Calu3 (cell line): Measurements from ENCODE around the gene PNPLA2. TPM values are rescaled to one million over a fixed set of nuclear protein-coding genes. Genes with fewer than 3 reads are reported as not detected.

ENCODE experiments used
- BruUV-seq: library from RNA; stranded (reverse); fragments of 400-500 nt; replicated peaks from 2 replicates; lab custom pipeline; 2021; lab: Mats Ljungman, UMichigan
- CTCF ChIA-PET: fragments of 300-600 bp; sonication (Branson Sonifier 250); formaldehyde crosslinking; loops from one replicate; lab custom pipeline; 2022; ENCODE audit warnings: antibody characterized with exemption; lab: Charles Lee
- DNase-seq: peaks from one replicate; pipeline ENCODE4 v3.0.0; 2022
- H3K27ac Mint-ChIP-seq: one replicate; pipeline ENCODE4 v1.8.0; 2022; ENCODE audit warnings: mixed read lengths; ENCODE audit not compliant: unreplicated experiment
- H3K27me3 Mint-ChIP-seq: one replicate; pipeline ENCODE4 v1.8.0; 2022; ENCODE audit warnings: mixed read lengths; ENCODE audit not compliant: unreplicated experiment
- H3K36me3 Mint-ChIP-seq: one replicate; pipeline ENCODE4 v1.8.0; 2022; ENCODE audit warnings: mild to moderate bottlenecking, moderate library complexity, mixed read lengths; ENCODE audit not compliant: insufficient read depth, unreplicated experiment
- H3K4me1 Mint-ChIP-seq: one replicate; pipeline ENCODE4 v1.8.0; 2022; ENCODE audit warnings: mild to moderate bottlenecking, low read depth, mixed read lengths; ENCODE audit not compliant: unreplicated experiment
- H3K4me3 Mint-ChIP-seq: one replicate; pipeline ENCODE4 v1.8.0; 2022; ENCODE audit warnings: mild to moderate bottlenecking, low read depth, moderate library complexity, mixed read lengths; ENCODE audit not compliant: unreplicated experiment
- H3K9me3 Mint-ChIP-seq: one replicate; pipeline ENCODE4 v1.8.0; 2022; ENCODE audit warnings: low read depth, mixed read lengths; ENCODE audit not compliant: unreplicated experiment
- CTCF ChIP-seq: fragments of 200-600 bp; IDR thresholded peaks from one replicate; pipeline ENCODE4 v1.8.0; 2022; ENCODE audit warnings: antibody characterized with exemption; ENCODE audit not compliant: unreplicated experiment
- intact Hi-C: fragments of 100-400 bp; cut with micrococcal nuclease; formaldehyde crosslinking; loops from one replicate; pipeline ENCODE4 v1.10.0; 2022; ENCODE audit not compliant: unreplicated experiment
- total RNA-seq: library from RNA; stranded (reverse); gene quantifications from 2 replicates; pipeline ENCODE4 v1.2.3, GENCODE V29; 2022

PNPLA2 gene
- total RNA-seq, 1 experiment from 2014 or later = 134 TPM

GRCh38 chr11:844693-845644, 26.3 kb downstream of the PNPLA2 start:
- H3K4me3 Mint-ChIP-seq = peak overlapping the region; percentile 77
- CTCF ChIA-PET = interaction anchor here (0.5 to 3.0 kb wide), 3 partner anchors 11 to 98 kb away, joined by 3 to 8 read pairs (median 6); partner anchors contain the start of gene TALDO1
- no peaks in the 10 kb centered on the region for H3K27me3 Mint-ChIP-seq
- H3K4me1 Mint-ChIP-seq = peaks cover 21% of the 10 kb centered on the region
- peaks cover 50% of the 10 kb centered on the region for H3K36me3 Mint-ChIP-seq
- H3K9me3 Mint-ChIP-seq = no peaks in the 10 kb centered on the region
- intact Hi-C loops = no loop called here
- BruUV-seq = no TSS peak
- DNase-seq = peak; percentile 62
- no peak overlapping the region for H3K27ac Mint-ChIP-seq
- no peak for TF ChIP-seq CTCF

GRCh38 chr11:845872-846495, 27.3 kb downstream of the PNPLA2 start:
- H3K27ac Mint-ChIP-seq = no peak overlapping the region
- H3K4me1 Mint-ChIP-seq = peaks cover 11% of the 10 kb centered on the region
- no peak overlapping the region for H3K4me3 Mint-ChIP-seq
- H3K9me3 Mint-ChIP-seq = no peaks in the 10 kb centered on the region
- peaks cover 49% of the 10 kb centered on the region for H3K36me3 Mint-ChIP-seq
- no peak for DNase-seq
- TF ChIP-seq CTCF = no peak
- CTCF ChIA-PET = no interaction called here
- no TSS peak for BruUV-seq
- H3K27me3 Mint-ChIP-seq = no peaks in the 10 kb centered on the region
- intact Hi-C loops = no loop called here

DNA sequence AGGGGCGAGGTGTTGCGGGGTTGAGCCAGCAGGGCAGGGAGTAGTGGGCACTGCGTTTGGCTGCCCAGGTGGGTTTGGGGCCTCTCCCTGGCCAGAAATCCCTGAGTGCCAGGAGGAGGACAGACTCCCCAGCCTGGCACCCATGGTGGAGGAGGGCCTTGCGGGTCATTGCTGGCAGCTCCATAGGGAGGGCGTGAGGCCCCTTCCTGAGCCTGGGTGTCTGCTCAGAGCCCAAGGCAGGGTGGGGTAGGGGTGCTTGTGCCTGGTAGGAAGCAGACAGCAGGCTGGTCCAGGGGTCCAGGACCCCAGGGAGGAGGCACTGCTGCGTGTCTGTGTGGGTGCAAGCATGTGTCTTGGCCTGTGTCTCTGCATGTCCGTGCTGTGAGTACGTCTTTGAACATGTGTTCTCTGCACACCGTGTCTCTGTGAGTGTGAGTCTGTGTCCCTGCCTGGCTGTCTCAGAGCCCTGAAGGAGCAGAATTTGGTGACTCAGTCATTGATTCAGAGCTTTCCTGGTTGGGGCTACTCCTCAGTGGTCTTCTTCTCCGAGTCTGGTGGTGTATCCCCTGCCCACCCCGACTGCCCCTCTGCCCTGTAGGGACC, 27.9 kb downstream of the PNPLA2 start:
- H3K36me3 Mint-ChIP-seq = peaks cover 43% of the 10 kb centered on the region
- H3K9me3 Mint-ChIP-seq = no peaks in the 10 kb centered on the region
- DNase-seq = no peak
- peaks cover 8% of the 10 kb centered on the region for H3K4me1 Mint-ChIP-seq
- no peaks in the 10 kb centered on the region for H3K27me3 Mint-ChIP-seq
- no peak overlapping the region for H3K4me3 Mint-ChIP-seq
- no peak overlapping the region for H3K27ac Mint-ChIP-seq
- CTCF ChIA-PET = interaction anchor here (0.7 kb wide), 1 partner anchor 67 kb away, joined by 3 read pairs; no protein-coding TSS in a partner anchor
- no TSS peak for BruUV-seq
- TF ChIP-seq CTCF = no peak
- intact Hi-C loops = no loop called here

DNA sequence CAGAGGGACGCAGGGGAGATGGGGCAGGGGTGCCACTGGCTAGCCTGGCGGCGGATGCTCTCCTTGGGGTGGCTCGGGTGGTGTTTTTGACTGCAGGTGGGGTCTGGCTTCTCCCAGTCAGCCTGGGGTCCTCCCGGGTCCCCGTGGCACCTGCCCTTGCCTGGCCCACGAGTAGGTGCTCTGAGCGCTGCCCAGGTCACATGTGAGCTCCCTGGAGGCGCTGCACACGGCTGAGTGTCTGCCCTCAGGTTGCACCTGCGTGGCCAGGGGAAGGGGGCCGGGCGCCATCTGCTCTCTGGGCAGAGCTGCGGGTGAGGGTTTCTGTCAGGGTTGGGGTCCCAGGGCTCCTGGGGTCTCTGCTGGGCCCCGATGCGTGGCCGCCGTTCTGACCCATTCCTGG, 29.2 kb downstream of the PNPLA2 start:
- Mint-ChIP-seq H3K36me3 (peaks cover 30% of the 10 kb centered on the region), H3K4me3 (no peak overlapping the region), H3K9me3 (no peaks in the 10 kb centered on the region), H3K4me1 (peaks cover 8% of the 10 kb centered on the region), H3K27me3 (no peaks in the 10 kb centered on the region), H3K27ac (no peak overlapping the region)
- CTCF ChIA-PET = interaction anchor here (0.9 to 1.0 kb wide), 4 partner anchors 9 to 203 kb away, joined by 3 to 6 read pairs (median 4); no protein-coding TSS in a partner anchor
- intact Hi-C loops = no loop called here
- TF ChIP-seq CTCF = no peak
- DNase-seq = no peak
- no TSS peak for BruUV-seq
